ENCODE measurements around the gene RNASE8.

The RNASE8 gene

GRCh38 chr14:21070610-21071224, 13.1 kb downstream of the RNASE8 start:
- TF ChIP-seq POLR2AphosphoS5 (IDR thresholded peaks at IDR 0.05; ENCODE audit: low read depth, low read length) (no peak), POLR2A (IDR thresholded peaks at IDR 0.05; ENCODE audit: low read depth, low read length) (no peak), SPI1 (IDR thresholded peaks at IDR 0.05; ENCODE audit: low read depth, low read length) (no peak), POU2F2 (IDR thresholded peaks at IDR 0.05; ENCODE audit: low read depth, low read length) (no peak), TAF1 (IDR thresholded peaks at IDR 0.05; ENCODE audit: low read depth, low read length) (no peak), PAX5 (IDR thresholded peaks at IDR 0.05; ENCODE audit: insufficient read depth, low read length, severe bottlenecking) (no peak)
- FAIRE-seq (no peak), DNase-seq (ENCODE audit: insufficient read length, low spot score) (no peak)

- FAIRE-seq = peak; percentile 94
- DNase-seq (ENCODE audit: insufficient read length, low spot score) = peak; percentile 89
- peak; percentile 93 for TF ChIP-seq SPI1 (IDR thresholded peaks at IDR 0.05; ENCODE audit: low read depth, low read length)
- TF ChIP-seq PAX5 (IDR thresholded peaks at IDR 0.05; ENCODE audit: insufficient read depth, low read length, severe bottlenecking) = no peak
- no peak for TF ChIP-seq POU2F2 (IDR thresholded peaks at IDR 0.05; ENCODE audit: low read depth, low read length)
- no peak for TF ChIP-seq TAF1 (IDR thresholded peaks at IDR 0.05; ENCODE audit: low read depth, low read length)
Measured at GRCh38 chr14:21071225-21072030, 13.8 kb downstream of the RNASE8 start.

- no peak for DNase-seq (ENCODE audit: insufficient read length, low spot score)
- TF ChIP-seq POU2F2 (IDR thresholded peaks at IDR 0.05; ENCODE audit: low read depth, low read length) (no peak), PAX5 (IDR thresholded peaks at IDR 0.05; ENCODE audit: insufficient read depth, low read length, severe bottlenecking) (no peak), POLR2A (IDR thresholded peaks at IDR 0.05; ENCODE audit: low read depth, low read length) (no peak), SPI1 (IDR thresholded peaks at IDR 0.05; ENCODE audit: low read depth, low read length) (no peak), TAF1 (IDR thresholded peaks at IDR 0.05; ENCODE audit: low read depth, low read length) (no peak), POLR2AphosphoS5 (IDR thresholded peaks at IDR 0.05; ENCODE audit: low read depth, low read length) (no peak)
- FAIRE-seq = no peak
Measured at GRCh38 chr14:21072031-21072473, 14.4 kb downstream of the RNASE8 start.

GRCh38 chr14:21072781-21073339, 15.2 kb downstream of the RNASE8 start:
- TF ChIP-seq PAX5 (IDR thresholded peaks at IDR 0.05; ENCODE audit: insufficient read depth, low read length, severe bottlenecking) = no peak
- no peak for TF ChIP-seq SPI1 (IDR thresholded peaks at IDR 0.05; ENCODE audit: low read depth, low read length)
- no peak for TF ChIP-seq POLR2AphosphoS5 (IDR thresholded peaks at IDR 0.05; ENCODE audit: low read depth, low read length)
- TF ChIP-seq POLR2A (IDR thresholded peaks at IDR 0.05; ENCODE audit: low read depth, low read length) = no peak
- no peak for TF ChIP-seq TAF1 (IDR thresholded peaks at IDR 0.05; ENCODE audit: low read depth, low read length)
- no peak for TF ChIP-seq POU2F2 (IDR thresholded peaks at IDR 0.05; ENCODE audit: low read depth, low read length)
- DNase-seq (ENCODE audit: insufficient read length, low spot score) (no peak), FAIRE-seq (no peak)

GRCh38 chr14:21073921-21074320, 16.3 kb downstream of the RNASE8 start:
- TF ChIP-seq PAX5 (IDR thresholded peaks at IDR 0.05; ENCODE audit: insufficient read depth, low read length, severe bottlenecking) = no peak
- TF ChIP-seq POU2F2 (IDR thresholded peaks at IDR 0.05; ENCODE audit: low read depth, low read length) = no peak
- no peak for TF ChIP-seq POLR2A (IDR thresholded peaks at IDR 0.05; ENCODE audit: low read depth, low read length)
- no peak for TF ChIP-seq SPI1 (IDR thresholded peaks at IDR 0.05; ENCODE audit: low read depth, low read length)
- TF ChIP-seq POLR2AphosphoS5 (IDR thresholded peaks at IDR 0.05; ENCODE audit: low read depth, low read length) = no peak
- TF ChIP-seq TAF1 (IDR thresholded peaks at IDR 0.05; ENCODE audit: low read depth, low read length) = no peak
- no peak for FAIRE-seq

GRCh38 chr14:21074398-21075272, 17.0 kb downstream of the RNASE8 start:
- DNase-seq (ENCODE audit: insufficient read length, low spot score) = no peak
- no peak for FAIRE-seq
- TF ChIP-seq PAX5 (IDR thresholded peaks at IDR 0.05; ENCODE audit: insufficient read depth, low read length, severe bottlenecking) (no peak), SPI1 (IDR thresholded peaks at IDR 0.05; ENCODE audit: low read depth, low read length) (no peak), TAF1 (IDR thresholded peaks at IDR 0.05; ENCODE audit: low read depth, low read length) (no peak), POU2F2 (IDR thresholded peaks at IDR 0.05; ENCODE audit: low read depth, low read length) (no peak), POLR2A (IDR thresholded peaks at IDR 0.05; ENCODE audit: low read depth, low read length) (no peak), POLR2AphosphoS5 (IDR thresholded peaks at IDR 0.05; ENCODE audit: low read depth, low read length) (no peak)

More at GRCh38 chr14:21073921-21074320, 16.3 kb downstream of the RNASE8 start:
- DNase-seq (ENCODE audit: insufficient read length, low spot score) = no peak

- FAIRE-seq (no peak), DNase-seq (ENCODE audit: insufficient read length, low spot score) (no peak)
- TF ChIP-seq POU2F2 (IDR thresholded peaks at IDR 0.05; ENCODE audit: low read depth, low read length) = no peak
- no peak for TF ChIP-seq PAX5 (IDR thresholded peaks at IDR 0.05; ENCODE audit: insufficient read depth, low read length, severe bottlenecking)
- no peak for TF ChIP-seq SPI1 (IDR thresholded peaks at IDR 0.05; ENCODE audit: low read depth, low read length)
- no peak for TF ChIP-seq POLR2AphosphoS5 (IDR thresholded peaks at IDR 0.05; ENCODE audit: low read depth, low read length)
- TF ChIP-seq POLR2A (IDR thresholded peaks at IDR 0.05; ENCODE audit: low read depth, low read length) = no peak
- TF ChIP-seq TAF1 (IDR thresholded peaks at IDR 0.05; ENCODE audit: low read depth, low read length) = no peak
Measured at GRCh38 chr14:21075719-21076437, 18.3 kb downstream of the RNASE8 start.

GRCh38 chr14:21077672-21078071, 20.1 kb downstream of the RNASE8 start:
- DNase-seq (ENCODE audit: insufficient read length, low spot score) (no peak), FAIRE-seq (no peak)
- TF ChIP-seq SPI1 (IDR thresholded peaks at IDR 0.05; ENCODE audit: low read depth, low read length) (no peak), POLR2A (IDR thresholded peaks at IDR 0.05; ENCODE audit: low read depth, low read length) (no peak), POU2F2 (IDR thresholded peaks at IDR 0.05; ENCODE audit: low read depth, low read length) (no peak), POLR2AphosphoS5 (IDR thresholded peaks at IDR 0.05; ENCODE audit: low read depth, low read length) (no peak)

Data from GM12891 (cell line).